SK-N-MC (cell line): ENCODE data around the gene MAP6.

Experiments
- FOXP2 ChIP-seq: optimal IDR thresholded peaks from 2 replicates; pipeline ENCODE3; 2011; ENCODE audit warnings: mild to moderate bottlenecking, moderate library complexity; ENCODE audit not compliant: insufficient read depth; ENCODE audit errors: extremely low read length, control extremely low read depth
- POLR2AphosphoS5 ChIP-seq: IDR thresholded peaks from 2 replicates; pipeline ENCODE4 v1.6.1; 2012; ENCODE audit warnings: mild to moderate bottlenecking, low read depth, low read length, borderline replicate concordance

DNA sequence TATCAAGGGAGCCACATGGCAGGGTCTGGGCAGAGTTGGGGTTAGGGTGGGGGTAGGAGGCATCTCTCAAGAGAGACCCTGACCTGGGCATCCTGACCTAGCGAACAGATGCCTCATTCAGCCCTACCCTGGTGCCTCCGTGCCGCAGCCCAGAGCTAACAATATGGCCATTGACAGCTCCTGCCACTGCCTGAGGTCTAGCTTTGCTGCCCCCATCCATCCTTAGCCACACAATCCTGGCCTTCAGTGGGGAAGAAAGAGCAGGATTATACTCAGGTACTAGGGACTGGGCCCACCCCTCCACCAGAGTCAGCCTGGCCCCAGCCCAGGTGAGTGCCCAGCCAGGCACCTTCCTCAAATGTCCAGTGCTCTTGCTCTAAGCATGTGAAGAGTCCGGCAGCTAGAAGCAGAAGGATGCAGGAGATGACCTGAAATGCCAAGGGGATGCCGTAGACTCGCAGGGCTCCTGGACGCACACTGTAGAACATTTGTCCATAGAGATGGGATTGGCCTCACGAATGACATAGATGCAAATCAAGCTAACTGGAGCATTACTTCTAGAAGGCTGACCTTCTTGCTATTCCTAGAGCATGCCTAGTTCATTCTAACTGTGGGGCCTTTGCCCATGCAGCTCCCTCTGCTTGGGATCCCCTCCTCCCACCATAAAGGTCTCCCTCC, 120.1 kb downstream of the MAP6 start:
- no peak for TF ChIP-seq FOXP2
- no peak for TF ChIP-seq POLR2AphosphoS5
